ENCODE results near the gene CLIC3.

GRCh38 chr9:137016436-137016835 is 20.1 kb upstream of the CLIC3 start:
- TF ChIP-seq, protein P1, sequence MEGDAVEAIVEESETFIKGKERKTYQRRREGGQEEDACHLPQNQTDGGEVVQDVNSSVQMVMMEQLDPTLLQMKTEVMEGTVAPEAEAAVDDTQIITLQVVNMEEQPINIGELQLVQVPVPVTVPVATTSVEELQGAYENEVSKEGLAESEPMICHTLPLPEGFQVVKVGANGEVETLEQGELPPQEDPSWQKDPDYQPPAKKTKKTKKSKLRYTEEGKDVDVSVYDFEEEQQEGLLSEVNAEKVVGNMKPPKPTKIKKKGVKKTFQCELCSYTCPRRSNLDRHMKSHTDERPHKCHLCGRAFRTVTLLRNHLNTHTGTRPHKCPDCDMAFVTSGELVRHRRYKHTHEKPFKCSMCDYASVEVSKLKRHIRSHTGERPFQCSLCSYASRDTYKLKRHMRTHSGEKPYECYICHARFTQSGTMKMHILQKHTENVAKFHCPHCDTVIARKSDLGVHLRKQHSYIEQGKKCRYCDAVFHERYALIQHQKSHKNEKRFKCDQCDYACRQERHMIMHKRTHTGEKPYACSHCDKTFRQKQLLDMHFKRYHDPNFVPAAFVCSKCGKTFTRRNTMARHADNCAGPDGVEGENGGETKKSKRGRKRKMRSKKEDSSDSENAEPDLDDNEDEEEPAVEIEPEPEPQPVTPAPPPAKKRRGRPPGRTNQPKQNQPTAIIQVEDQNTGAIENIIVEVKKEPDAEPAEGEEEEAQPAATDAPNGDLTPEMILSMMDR (IDR thresholded peaks at IDR 0.05), result no peak
- no peak for TF ChIP-seq EZH2 (IDR thresholded peaks at IDR 0.05; ENCODE audit: borderline replicate concordance, insufficient read depth, low read depth, low read length, poor library complexity, severe bottlenecking)

Data from B cell (primary cell).